Peyer's patch (tissue), 4 donors: ENCODE measurements around the gene STAT6.

Experiments
- POLR2A ChIP-seq, 2 donors: fragments of 450-650 bp; IDR thresholded peaks; one replicate each; pipeline ENCODE4 v1.5.1; 2017; ENCODE audit warnings: antibody characterized with exemption in 2 of 2, mild to moderate bottlenecking in 2 of 2, moderate library complexity in 2 of 2
- TF ChIP-seq, protein P1 (sequence below), 6 experiments: fragments of 450-650 bp in 4 of 6; fragments of 200-600 bp in 2 of 6; sonication (generic) in 1 of 6; IDR thresholded peaks; one replicate each; pipeline ENCODE4 v1.5.1; 2017 to 2019; ENCODE audit warnings: antibody characterized with exemption in 6 of 6, mild to moderate bottlenecking in 3 of 6, moderate library complexity in 1 of 6

GRCh38 chr12:57141249-57141648, 30.1 kb upstream of the STAT6 start:
- TF ChIP-seq, protein P1, sequence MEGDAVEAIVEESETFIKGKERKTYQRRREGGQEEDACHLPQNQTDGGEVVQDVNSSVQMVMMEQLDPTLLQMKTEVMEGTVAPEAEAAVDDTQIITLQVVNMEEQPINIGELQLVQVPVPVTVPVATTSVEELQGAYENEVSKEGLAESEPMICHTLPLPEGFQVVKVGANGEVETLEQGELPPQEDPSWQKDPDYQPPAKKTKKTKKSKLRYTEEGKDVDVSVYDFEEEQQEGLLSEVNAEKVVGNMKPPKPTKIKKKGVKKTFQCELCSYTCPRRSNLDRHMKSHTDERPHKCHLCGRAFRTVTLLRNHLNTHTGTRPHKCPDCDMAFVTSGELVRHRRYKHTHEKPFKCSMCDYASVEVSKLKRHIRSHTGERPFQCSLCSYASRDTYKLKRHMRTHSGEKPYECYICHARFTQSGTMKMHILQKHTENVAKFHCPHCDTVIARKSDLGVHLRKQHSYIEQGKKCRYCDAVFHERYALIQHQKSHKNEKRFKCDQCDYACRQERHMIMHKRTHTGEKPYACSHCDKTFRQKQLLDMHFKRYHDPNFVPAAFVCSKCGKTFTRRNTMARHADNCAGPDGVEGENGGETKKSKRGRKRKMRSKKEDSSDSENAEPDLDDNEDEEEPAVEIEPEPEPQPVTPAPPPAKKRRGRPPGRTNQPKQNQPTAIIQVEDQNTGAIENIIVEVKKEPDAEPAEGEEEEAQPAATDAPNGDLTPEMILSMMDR (IDR thresholded peaks at IDR 0.05) = no peak
- no peak for TF ChIP-seq POLR2A (IDR thresholded peaks at IDR 0.05)
